Stimulated activated CD4-positive, alpha-beta T cell treated with anti-CD3 and anti-CD28 coated beads, Interleukin-2, amount 100 ng/mL, for 24 hours (primary cell): ENCODE measurements around the gene EMC10.
"Not testable (repeated sequence)": the region's sequence is repeated elsewhere in the genome, so short reads cannot be mapped to it uniquely, and the experiment has no call there.

ENCODE experiments used
- DNase-seq, 2 donors: peaks; one replicate each; pipeline ENCODE4 v3.0.0-alpha.2; 2020

EMC10 gene

GRCh38 chr19:50453243-50453642, 23.1 kb upstream of the EMC10 start:
- no peak for DNase-seq

- no peak for DNase-seq
These were observed 20.3 kb upstream of the EMC10 start for GRCh38 chr19:50455992-50456391.

GRCh38 chr19:50457300-50457699, 19.0 kb upstream of the EMC10 start:
- DNase-seq = no peak

- DNase-seq = no peak
These were observed 17.8 kb upstream of the EMC10 start for GRCh38 chr19:50458396-50459066.

GRCh38 chr19:50459067-50459456, 17.2 kb upstream of the EMC10 start:
- DNase-seq = no peak

GRCh38 chr19:50459638-50460037, 16.7 kb upstream of the EMC10 start:
- no peak for DNase-seq

- DNase-seq = no peak
These were observed 16.0 kb upstream of the EMC10 start for GRCh38 chr19:50460161-50460765.

- peak; percentile 51 to 71 for DNase-seq
These were observed 15.0 kb upstream of the EMC10 start for GRCh38 chr19:50461066-50461875.

GRCh38 chr19:50462970-50463369, 13.3 kb upstream of the EMC10 start:
- no peak for DNase-seq

GRCh38 chr19:50464348-50464747, 12.0 kb upstream of the EMC10 start:
- DNase-seq = no peak

GRCh38 chr19:50465000-50465399, 11.3 kb upstream of the EMC10 start:
- no peak for DNase-seq

GRCh38 chr19:50465986-50466705, 10.2 kb upstream of the EMC10 start:
- DNase-seq = no peak

GRCh38 chr19:50466706-50467039, 9.6 kb upstream of the EMC10 start:
- no peak for DNase-seq

GRCh38 chr19:50467566-50467965, 8.7 kb upstream of the EMC10 start:
- DNase-seq = no peak

- no peak for DNase-seq
These were observed 7.5 kb upstream of the EMC10 start for GRCh38 chr19:50468818-50469217.

- not testable (repeated sequence) for DNase-seq
These were observed 3.0 kb upstream of the EMC10 start for GRCh38 chr19:50473336-50473735.

GRCh38 chr19:50475101-50475568, 1.2 kb upstream of the EMC10 start:
- DNase-seq = no peak

- no peak for DNase-seq
These were observed 527 bp upstream of the EMC10 start for GRCh38 chr19:50475736-50476223.

- DNase-seq = no peak
These were observed 566 bp downstream of the EMC10 start for GRCh38 chr19:50476907-50477238.

- DNase-seq = no peak
These were observed 1.6 kb downstream of the EMC10 start for GRCh38 chr19:50477751-50478515.

GRCh38 chr19:50478901-50479715, 2.8 kb downstream of the EMC10 start:
- peak; percentile 31 to 35 for DNase-seq
